Ramos (cell line): Measurements from ENCODE around the gene BTN1A1.

Source experiments
- in situ Hi-C: fragments of 300-500 bp; cut with MboI; formaldehyde crosslinking; loops from one replicate; pipeline ENCODE4 v1.14.3; 2022; ENCODE audit warnings: low sequenced_read_pairs; ENCODE audit not compliant: unreplicated experiment

Gene BTN1A1

GRCh38 chr6:26474439-26474881 is 25.6 kb upstream of the BTN1A1 start:
- in situ Hi-C loops = no loop called here

GRCh38 chr6:26475823-26476729 is 24.0 kb upstream of the BTN1A1 start:
- in situ Hi-C loops = no loop called here

- in situ Hi-C loops = no loop called here
These were observed 23.2 kb upstream of the BTN1A1 start for GRCh38 chr6:26476896-26477295.

- in situ Hi-C loops = no loop called here
These were observed 22.7 kb upstream of the BTN1A1 start for GRCh38 chr6:26477426-26477825.

GRCh38 chr6:26478100-26478984 is 21.8 kb upstream of the BTN1A1 start:
- in situ Hi-C loops = no loop called here

GRCh38 chr6:26478985-26479278 is 21.2 kb upstream of the BTN1A1 start:
- in situ Hi-C loops = no loop called here

- in situ Hi-C loops = no loop called here
These were observed 17.8 kb upstream of the BTN1A1 start for GRCh38 chr6:26482338-26482737.

- in situ Hi-C loops = no loop called here
These were observed 16.4 kb upstream of the BTN1A1 start for GRCh38 chr6:26483727-26484126.

- in situ Hi-C loops = no loop called here
These were observed 15.9 kb upstream of the BTN1A1 start for GRCh38 chr6:26484161-26484560.

GRCh38 chr6:26485112-26485780 is 14.9 kb upstream of the BTN1A1 start:
- in situ Hi-C loops = no loop called here

GRCh38 chr6:26486358-26486757 is 13.7 kb upstream of the BTN1A1 start:
- in situ Hi-C loops = no loop called here

GRCh38 chr6:26487466-26487865 is 12.6 kb upstream of the BTN1A1 start:
- in situ Hi-C loops = no loop called here

GRCh38 chr6:26489996-26490964 is 9.8 kb upstream of the BTN1A1 start:
- in situ Hi-C loops = no loop called here

GRCh38 chr6:26491604-26492003 is 8.5 kb upstream of the BTN1A1 start:
- in situ Hi-C loops = no loop called here

- in situ Hi-C loops = no loop called here
These were observed 6.8 kb upstream of the BTN1A1 start for GRCh38 chr6:26493258-26493657.

GRCh38 chr6:26494117-26494516 is 6.0 kb upstream of the BTN1A1 start:
- in situ Hi-C loops = no loop called here

GRCh38 chr6:26495281-26495680 is 4.8 kb upstream of the BTN1A1 start:
- in situ Hi-C loops = no loop called here

- in situ Hi-C loops = no loop called here
These were observed 2.5 kb upstream of the BTN1A1 start for GRCh38 chr6:26497610-26498009.

- in situ Hi-C loops = no loop called here
These were observed 1.4 kb downstream of the BTN1A1 start for GRCh38 chr6:26501482-26501986.
